ENCODE data around the gene UMAD1.

The UMAD1 gene

DNA sequence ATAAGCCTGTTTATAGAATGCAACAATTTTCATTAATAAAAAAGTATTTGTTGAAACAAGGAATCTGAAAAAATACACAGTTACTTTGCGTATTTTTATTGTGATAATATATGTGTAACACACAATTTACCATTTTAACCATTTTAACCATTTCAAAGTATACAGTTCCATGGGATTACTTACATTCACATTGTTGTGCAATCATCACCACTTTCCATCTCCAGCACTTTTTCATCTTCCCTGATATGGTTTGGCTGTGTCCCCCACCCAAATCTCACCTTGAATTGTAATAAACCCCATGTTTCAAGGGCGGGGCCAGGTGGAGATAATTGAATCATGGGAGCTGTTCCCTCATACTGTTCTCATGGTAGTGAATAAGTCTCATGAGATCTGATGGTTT, 266.8 kb downstream of the UMAD1 start:
- no peak overlapping the region for H3K4me2 ChIP-seq (ENCODE audit: low read length)

GRCh38 chr7:7908622-7909145, 268.1 kb downstream of the UMAD1 start:
- Histone ChIP-seq H2AFZ (ENCODE audit: insufficient read depth, low read length, poor library complexity) (no peak overlapping the region), H3K18ac (ENCODE audit: low read length) (no peak overlapping the region), H2AK5ac (ENCODE audit: low read length) (no peak overlapping the region), H3K4me3 (ENCODE audit: low read depth, low read length) (no peak overlapping the region), H3K4me2 (ENCODE audit: low read length) (no peak overlapping the region), H3K79me1 (ENCODE audit: low read length) (peaks cover 8% of the 10 kb centered on the region), H3K27me3 (ENCODE audit: insufficient read depth, low read length) (no peaks in the 10 kb centered on the region), H2BK12ac (ENCODE audit: low read length) (no peak overlapping the region), H3K4ac (ENCODE audit: low read depth, low read length) (no peak overlapping the region), H2BK5ac (ENCODE audit: low read depth, low read length, poor library complexity) (no peak overlapping the region), H3K14ac (ENCODE audit: low read length) (no peak overlapping the region), H3K27ac (ENCODE audit: low read depth, low read length) (no peak overlapping the region), H3K9me3 (ENCODE audit: insufficient read depth, low read depth, low read length) (no peaks in the 10 kb centered on the region), H3K9ac (ENCODE audit: low read length) (no peak overlapping the region), H2BK120ac (ENCODE audit: insufficient read depth, low read length, poor library complexity) (no peak overlapping the region), H3K23ac (ENCODE audit: low read length) (no peak overlapping the region), H3K36me3 (ENCODE audit: control insufficient read depth in 1 of 2, insufficient read depth in 2 of 2, low read length in 2 of 2) (no peaks in the 10 kb centered on the region), H4K91ac (ENCODE audit: low read depth, low read length) (no peak overlapping the region), H3K79me2 (ENCODE audit: control insufficient read depth, insufficient read depth, low read length, poor library complexity) (no peaks in the 10 kb centered on the region), H4K8ac (ENCODE audit: low read depth, low read length) (no peak overlapping the region), H4K12ac (ENCODE audit: low read depth, low read length) (no peak overlapping the region), H3K4me1 (ENCODE audit: control insufficient read depth in 1 of 2, insufficient read depth in 2 of 2, low read length in 2 of 2) (peaks cover 4 to 15% of the 10 kb centered on the region in 2 experiments)
- DNase-seq = no peak
- no CpG with 5 or more reads among the region's 3 CpGs for WGBS (ENCODE audit: extremely low coverage, insufficient coverage, insufficient read length)

More for the DNA sequence above, 266.8 kb downstream of the UMAD1 start:
- H3K27ac ChIP-seq (ENCODE audit: low read depth, low read length) = no peak overlapping the region
- H3K4me3 ChIP-seq (ENCODE audit: low read depth, low read length) = no peak overlapping the region
- no peaks in the 10 kb centered on the region for H3K27me3 ChIP-seq (ENCODE audit: insufficient read depth, low read length)
- H3K14ac ChIP-seq (ENCODE audit: low read length) = no peak overlapping the region
- no peak for DNase-seq
- H2BK5ac ChIP-seq (ENCODE audit: low read depth, low read length, poor library complexity) = no peak overlapping the region
- H4K12ac ChIP-seq (ENCODE audit: low read depth, low read length) = no peak overlapping the region
- no peak overlapping the region for H4K91ac ChIP-seq (ENCODE audit: low read depth, low read length)
- no peak overlapping the region for H2BK120ac ChIP-seq (ENCODE audit: insufficient read depth, low read length, poor library complexity)
- H4K8ac ChIP-seq (ENCODE audit: low read depth, low read length) = no peak overlapping the region
- H3K9ac ChIP-seq (ENCODE audit: low read length) = no peak overlapping the region
- no peak overlapping the region for H3K23ac ChIP-seq (ENCODE audit: low read length)
- no peaks in the 10 kb centered on the region for H3K36me3 ChIP-seq (ENCODE audit: control insufficient read depth in 1 of 2, insufficient read depth in 2 of 2, low read length in 2 of 2)
- H2BK12ac ChIP-seq (ENCODE audit: low read length) = no peak overlapping the region
- H3K18ac ChIP-seq (ENCODE audit: low read length) = no peak overlapping the region
- H3K4ac ChIP-seq (ENCODE audit: low read depth, low read length) = no peak overlapping the region
- H2AK5ac ChIP-seq (ENCODE audit: low read length) = no peak overlapping the region
- H2AFZ ChIP-seq (ENCODE audit: insufficient read depth, low read length, poor library complexity) = no peak overlapping the region
- H3K9me3 ChIP-seq (ENCODE audit: insufficient read depth, low read depth, low read length) = no peaks in the 10 kb centered on the region
- WGBS (ENCODE audit: extremely low coverage, insufficient coverage, insufficient read length) = no CpG with 5 or more reads among the region's 2 CpGs
- no peaks in the 10 kb centered on the region for H3K79me2 ChIP-seq (ENCODE audit: control insufficient read depth, insufficient read depth, low read length, poor library complexity)
- H3K4me1 ChIP-seq (ENCODE audit: control insufficient read depth in 1 of 2, insufficient read depth in 2 of 2, low read length in 2 of 2) = peaks cover 4 to 9% of the 10 kb centered on the region in 2 experiments
- peaks cover 6% of the 10 kb centered on the region for H3K79me1 ChIP-seq (ENCODE audit: low read length)

DNA sequence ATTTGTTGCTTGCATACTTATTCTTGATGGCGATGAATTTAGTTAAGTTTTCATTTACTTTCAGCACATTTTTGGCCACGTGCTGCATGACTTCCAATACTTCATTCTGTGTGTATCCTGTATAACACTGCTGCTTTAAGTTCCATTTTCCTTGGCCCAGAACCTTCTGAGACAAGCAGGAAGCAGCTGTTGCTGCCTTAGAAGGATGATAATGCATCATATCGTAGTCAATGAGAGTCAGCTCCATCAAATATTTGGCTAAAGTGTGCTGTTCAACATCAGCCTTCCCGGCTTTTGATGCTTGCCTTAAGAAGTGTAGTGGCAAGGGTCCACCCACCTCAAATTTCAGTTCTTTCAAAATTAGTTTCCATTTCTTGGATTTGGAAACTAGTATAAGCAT, 268.8 kb downstream of the UMAD1 start:
- H4K91ac ChIP-seq (ENCODE audit: low read depth, low read length) = no peak overlapping the region
- no peak for DNase-seq
- H3K9ac ChIP-seq (ENCODE audit: low read length) = no peak overlapping the region
- no peak overlapping the region for H2BK120ac ChIP-seq (ENCODE audit: insufficient read depth, low read length, poor library complexity)
- no peak overlapping the region for H2BK12ac ChIP-seq (ENCODE audit: low read length)
- H3K4me1 ChIP-seq (ENCODE audit: control insufficient read depth in 1 of 2, insufficient read depth in 2 of 2, low read length in 2 of 2) = peaks cover 4 to 16% of the 10 kb centered on the region in 2 experiments
- no peaks in the 10 kb centered on the region for H3K79me2 ChIP-seq (ENCODE audit: control insufficient read depth, insufficient read depth, low read length, poor library complexity)
- no peaks in the 10 kb centered on the region for H3K9me3 ChIP-seq (ENCODE audit: insufficient read depth, low read depth, low read length)
- H3K27ac ChIP-seq (ENCODE audit: low read depth, low read length) = no peak overlapping the region
- H4K8ac ChIP-seq (ENCODE audit: low read depth, low read length) = no peak overlapping the region
- H2BK5ac ChIP-seq (ENCODE audit: low read depth, low read length, poor library complexity) = no peak overlapping the region
- no peak overlapping the region for H4K12ac ChIP-seq (ENCODE audit: low read depth, low read length)
- H3K18ac ChIP-seq (ENCODE audit: low read length) = no peak overlapping the region
- no peaks in the 10 kb centered on the region for H3K36me3 ChIP-seq (ENCODE audit: control insufficient read depth in 1 of 2, insufficient read depth in 2 of 2, low read length in 2 of 2)
- H3K4me2 ChIP-seq (ENCODE audit: low read length) = no peak overlapping the region
- no peaks in the 10 kb centered on the region for H3K27me3 ChIP-seq (ENCODE audit: insufficient read depth, low read length)
- no peak overlapping the region for H2AK5ac ChIP-seq (ENCODE audit: low read length)
- no peak overlapping the region for H2AFZ ChIP-seq (ENCODE audit: insufficient read depth, low read length, poor library complexity)
- no peak overlapping the region for H3K14ac ChIP-seq (ENCODE audit: low read length)
- H3K79me1 ChIP-seq (ENCODE audit: low read length) = peaks cover 8% of the 10 kb centered on the region
- H3K4ac ChIP-seq (ENCODE audit: low read depth, low read length) = no peak overlapping the region
- no peak overlapping the region for H3K23ac ChIP-seq (ENCODE audit: low read length)
- no CpG with 5 or more reads among the region's 4 CpGs for WGBS (ENCODE audit: extremely low coverage, insufficient coverage, insufficient read length)
- H3K4me3 ChIP-seq (ENCODE audit: low read depth, low read length) = no peak overlapping the region

- Histone ChIP-seq H3K4ac (ENCODE audit: low read depth, low read length) (peak overlapping the region; percentile 47), H3K4me2 (ENCODE audit: low read length) (peak overlapping the region; percentile 45), H3K9ac (ENCODE audit: low read length) (no peak overlapping the region), H2AK5ac (ENCODE audit: low read length) (peak overlapping the region; percentile 68), H4K12ac (ENCODE audit: low read depth, low read length) (no peak overlapping the region), H3K14ac (ENCODE audit: low read length) (peak overlapping the region; percentile 53), H3K4me3 (ENCODE audit: low read depth, low read length) (no peak overlapping the region), H2AFZ (ENCODE audit: insufficient read depth, low read length, poor library complexity) (no peak overlapping the region), H3K18ac (ENCODE audit: low read length) (peak overlapping the region; percentile 61), H3K9me3 (ENCODE audit: insufficient read depth, low read depth, low read length) (no peaks in the 10 kb centered on the region), H4K8ac (ENCODE audit: low read depth, low read length) (peak overlapping the region; percentile 35), H3K23ac (ENCODE audit: low read length) (no peak overlapping the region), H3K79me1 (ENCODE audit: low read length) (peaks cover 8% of the 10 kb centered on the region), H3K36me3 (ENCODE audit: control insufficient read depth in 1 of 2, insufficient read depth in 2 of 2, low read length in 2 of 2) (no peaks in the 10 kb centered on the region), H3K4me1 (ENCODE audit: control insufficient read depth in 1 of 2, insufficient read depth in 2 of 2, low read length in 2 of 2) (peaks cover 4 to 16% of the 10 kb centered on the region in 2 experiments), H3K79me2 (ENCODE audit: control insufficient read depth, insufficient read depth, low read length, poor library complexity) (no peaks in the 10 kb centered on the region), H2BK120ac (ENCODE audit: insufficient read depth, low read length, poor library complexity) (peak overlapping the region; percentile 83), H3K27ac (ENCODE audit: low read depth, low read length) (peak overlapping the region; percentile 67), H3K27me3 (ENCODE audit: insufficient read depth, low read length) (no peaks in the 10 kb centered on the region), H4K91ac (ENCODE audit: low read depth, low read length) (peak overlapping the region; percentile 57), H2BK5ac (ENCODE audit: low read depth, low read length, poor library complexity) (peak overlapping the region; percentile 82), H2BK12ac (ENCODE audit: low read length) (peak overlapping the region; percentile 96)
- no CpG with 5 or more reads among the region's 4 CpGs for WGBS (ENCODE audit: extremely low coverage, insufficient coverage, insufficient read length)
- peak; percentile 82 to 97 for DNase-seq
These were observed 271.0 kb downstream of the UMAD1 start for GRCh38 chr7:7911369-7912123.

Measured in trophoblast cell (in vitro differentiated cells and primary cell).